ENCODE measurements around the gene DCAF17.
"Not testable (repeated sequence)": the region's sequence is repeated elsewhere in the genome, so short reads cannot be mapped to it uniquely, and the experiment has no call there.

The DCAF17 gene

GRCh38 chr2:171451074-171451473, 17.0 kb downstream of the DCAF17 start:
- no peak for DNase-seq (ENCODE audit: low read depth, low spot score)

DNA sequence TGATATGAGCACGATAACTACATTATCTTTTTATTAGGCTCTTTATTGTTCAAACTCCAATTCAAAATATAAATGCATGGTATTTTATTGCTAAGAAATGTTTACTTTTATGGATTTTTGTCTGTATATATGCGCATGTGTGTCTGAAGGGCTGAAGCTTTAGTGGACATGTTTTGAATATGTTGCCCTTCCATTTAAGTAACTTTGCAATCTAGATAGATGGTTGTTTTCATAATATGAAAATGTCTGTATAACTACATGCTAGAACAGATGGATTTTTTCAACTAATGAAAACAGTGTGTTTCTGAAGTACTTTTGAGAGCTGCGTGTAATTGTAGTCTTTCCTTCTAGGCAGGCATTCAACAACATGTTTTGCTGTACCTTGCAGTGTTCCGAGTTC, 18.7 kb downstream of the DCAF17 start:
- no peak for DNase-seq (ENCODE audit: low read depth, low spot score)

DNA sequence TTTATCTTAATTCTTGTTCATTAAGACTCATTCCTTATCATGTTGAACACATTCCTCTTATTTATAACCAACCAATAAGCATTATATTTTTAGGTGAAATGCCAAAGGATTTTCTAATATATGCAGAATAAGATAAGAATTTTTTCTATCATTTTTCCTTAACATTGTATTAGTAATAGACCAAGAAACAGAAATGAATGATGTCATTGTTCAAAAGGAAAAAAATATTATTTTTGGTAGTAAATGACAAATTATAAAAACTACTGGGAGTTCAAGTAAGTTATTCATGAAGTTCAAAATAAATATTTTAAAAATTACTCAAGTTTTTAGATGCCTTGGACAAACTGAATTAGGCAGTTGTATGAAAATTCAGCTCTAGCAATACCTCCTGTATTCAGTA, 25.5 kb downstream of the DCAF17 start:
- DNase-seq (ENCODE audit: low read depth, low spot score) = no peak

GRCh38 chr2:171460537-171460936, 26.5 kb downstream of the DCAF17 start:
- DNase-seq (ENCODE audit: low read depth, low spot score) = no peak

DNA sequence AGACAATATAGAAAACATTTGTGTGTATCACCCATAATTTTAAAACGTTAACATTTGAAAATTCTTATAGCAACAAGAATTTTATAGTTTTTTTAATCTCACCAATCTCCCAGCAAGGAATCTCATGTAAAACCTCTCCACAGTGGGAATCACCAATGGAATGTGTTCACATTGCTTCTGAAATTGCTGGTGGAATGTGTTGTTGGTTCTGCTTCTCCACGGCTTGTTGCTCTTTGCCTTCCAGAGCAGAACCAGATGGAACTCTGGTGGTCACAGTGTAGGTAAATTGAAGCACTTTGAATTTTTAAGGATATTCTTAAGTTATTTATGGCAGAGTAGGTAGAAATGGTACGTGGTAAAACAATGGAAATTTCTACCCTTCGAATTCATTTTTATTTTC, 35.1 kb downstream of the DCAF17 start:
- peak; percentile 17 for DNase-seq (ENCODE audit: low read depth, low spot score)

- DNase-seq (ENCODE audit: low read depth, low spot score) = no peak
Measured at GRCh38 chr2:171470129-171470528, 36.1 kb downstream of the DCAF17 start.

DNA sequence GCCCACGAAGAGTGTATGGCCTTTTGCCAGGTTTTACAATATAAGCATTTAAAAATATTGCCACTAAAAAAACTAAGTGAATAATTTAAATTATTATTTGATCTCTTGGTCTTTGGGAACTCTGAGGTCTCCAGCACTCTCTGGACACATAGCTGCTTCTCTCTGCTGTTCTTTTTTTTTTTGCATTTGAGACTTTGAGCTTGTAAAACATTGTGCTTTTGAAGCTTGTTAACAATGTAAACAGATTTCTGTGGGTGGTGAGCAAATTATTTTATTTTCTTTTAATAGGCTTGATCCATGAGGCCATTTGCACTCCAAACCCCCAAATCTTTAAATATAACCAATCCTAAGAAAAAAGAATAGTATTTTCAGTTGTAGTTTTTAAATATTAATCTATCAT, 42.0 kb downstream of the DCAF17 start:
- DNase-seq (ENCODE audit: low read depth, low spot score) = no peak

GRCh38 chr2:171478345-171478744, 44.3 kb downstream of the DCAF17 start:
- DNase-seq (ENCODE audit: low read depth, low spot score) = no peak

GRCh38 chr2:171479154-171479814, 45.3 kb downstream of the DCAF17 start:
- DNase-seq (ENCODE audit: low read depth, low spot score) = no peak

DNA sequence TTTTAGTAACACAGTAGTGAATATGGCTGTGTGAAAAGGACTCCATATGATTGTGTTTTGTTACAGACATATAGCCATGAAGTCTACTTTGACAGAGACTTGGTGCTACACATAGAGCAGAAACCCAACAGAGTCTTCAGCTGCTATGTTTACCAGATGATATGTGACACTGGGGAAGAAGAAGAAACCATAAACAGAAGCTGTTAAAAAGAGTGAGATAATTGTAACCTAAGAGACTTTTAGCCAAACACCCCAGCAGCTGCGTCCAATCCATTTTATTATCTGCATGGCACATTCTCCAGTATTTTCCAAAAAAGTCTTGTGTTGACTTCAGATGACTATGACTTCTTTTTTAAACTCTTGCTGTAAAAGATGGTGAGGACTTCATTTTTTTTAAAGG, 46.9 kb downstream of the DCAF17 start:
- DNase-seq (ENCODE audit: low read depth, low spot score) = no peak

GRCh38 chr2:171482308-171482707, 48.3 kb downstream of the DCAF17 start:
- no peak for DNase-seq (ENCODE audit: low read depth, low spot score)

DNA sequence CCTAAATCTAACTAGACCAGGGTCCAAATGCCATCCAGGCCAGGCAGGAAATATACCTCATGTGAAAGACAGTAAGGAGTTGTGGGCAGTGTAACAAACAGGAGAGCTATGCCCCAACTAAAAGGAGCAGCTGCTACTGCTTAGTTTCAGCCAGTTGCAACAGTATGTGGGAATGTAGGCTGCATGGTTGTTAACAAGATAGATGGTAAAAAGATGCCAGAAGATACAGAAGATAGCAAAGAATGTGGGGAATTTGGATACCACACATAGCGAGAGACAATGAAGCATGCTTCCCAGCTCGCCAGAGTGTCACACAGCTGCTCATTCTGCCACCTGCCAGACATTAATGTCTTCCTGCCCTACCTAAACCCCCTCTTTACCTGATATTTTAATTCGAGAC, 48.9 kb downstream of the DCAF17 start:
- DNase-seq (ENCODE audit: low read depth, low spot score) = no peak

DNA sequence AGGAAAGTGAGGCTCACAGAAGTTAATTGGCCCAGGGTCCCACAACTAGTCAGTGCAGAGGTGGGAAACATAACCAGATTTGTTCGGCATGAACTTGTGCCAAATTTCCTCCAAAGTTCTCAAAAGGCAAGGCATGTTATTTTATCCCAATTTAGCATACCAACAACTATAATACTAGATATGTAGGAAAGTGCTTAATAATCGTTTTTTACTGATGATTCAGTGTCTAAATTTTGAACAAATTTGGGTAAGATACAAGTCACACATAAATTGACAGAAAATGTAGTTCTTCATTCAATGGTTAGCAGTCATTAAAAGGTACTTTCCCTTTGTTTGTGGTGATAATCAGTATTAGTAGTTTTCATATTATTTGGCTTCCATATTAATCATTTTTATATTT, 49.8 kb downstream of the DCAF17 start:
- DNase-seq (ENCODE audit: low read depth, low spot score) = no peak

DNA sequence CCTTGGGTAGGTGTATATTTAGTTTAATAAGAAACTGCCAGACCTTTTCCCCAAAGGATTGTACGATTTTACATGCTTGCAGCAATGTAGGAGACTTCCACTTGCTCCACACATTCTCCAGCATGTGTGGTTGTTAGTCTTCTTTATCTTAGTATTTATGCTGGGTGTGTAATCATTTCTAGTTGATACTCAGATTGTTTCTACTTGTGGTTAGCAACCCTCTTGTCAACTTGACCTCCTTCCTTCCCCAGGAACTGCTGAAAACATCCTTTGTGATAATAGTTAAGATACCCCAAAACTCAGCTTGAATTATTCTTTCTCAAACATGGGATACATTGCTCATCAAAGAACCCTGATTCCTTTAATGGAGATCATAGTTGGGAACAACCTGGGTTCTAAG, 51.1 kb downstream of the DCAF17 start:
- no peak for DNase-seq (ENCODE audit: low read depth, low spot score)

GRCh38 chr2:171487201-171487600, 53.2 kb downstream of the DCAF17 start:
- DNase-seq (ENCODE audit: low read depth, low spot score) = no peak

DNA sequence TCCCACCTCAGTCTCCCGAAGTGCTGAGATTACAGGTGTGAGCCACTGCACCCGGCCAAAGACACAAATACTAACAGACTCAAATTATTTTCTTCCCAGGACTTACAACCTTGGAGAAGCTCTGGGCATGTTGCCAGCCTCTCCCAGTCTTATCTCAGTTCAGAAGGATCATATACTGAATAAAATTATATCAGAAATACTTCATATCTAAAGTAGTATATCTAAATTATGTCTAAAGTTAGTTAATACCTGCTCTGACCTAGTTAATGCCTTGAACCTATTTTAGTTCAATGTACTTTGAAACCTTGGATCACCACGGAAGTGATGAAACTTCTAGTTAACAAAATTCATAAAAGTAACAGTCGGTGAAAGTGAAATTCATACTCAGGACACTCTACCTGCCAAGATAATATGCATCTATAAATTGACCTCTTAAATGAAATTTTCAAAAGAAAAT, 53.8 kb downstream of the DCAF17 start:
- DNase-seq (ENCODE audit: low read depth, low spot score) = no peak

DNA sequence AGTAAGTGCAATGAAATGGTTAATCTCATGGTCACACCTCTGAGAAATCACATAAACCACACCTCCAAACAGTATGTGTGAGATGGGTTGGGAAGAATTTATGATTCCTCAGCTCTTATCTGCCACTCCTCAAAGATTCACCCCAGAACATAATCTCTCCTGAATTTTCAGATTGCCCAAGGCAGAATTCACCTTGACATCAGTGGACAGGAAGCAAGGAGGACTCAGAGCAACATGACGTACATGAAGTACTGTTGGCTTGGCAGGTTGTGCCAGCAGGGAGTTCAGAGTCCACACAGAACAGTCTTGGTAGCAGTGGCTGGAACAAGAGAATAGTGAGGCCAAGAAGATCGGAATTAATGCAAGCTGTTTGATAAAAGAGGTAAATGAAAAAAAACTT, 56.6 kb downstream of the DCAF17 start:
- DNase-seq (ENCODE audit: low read depth, low spot score) = no peak

DNA sequence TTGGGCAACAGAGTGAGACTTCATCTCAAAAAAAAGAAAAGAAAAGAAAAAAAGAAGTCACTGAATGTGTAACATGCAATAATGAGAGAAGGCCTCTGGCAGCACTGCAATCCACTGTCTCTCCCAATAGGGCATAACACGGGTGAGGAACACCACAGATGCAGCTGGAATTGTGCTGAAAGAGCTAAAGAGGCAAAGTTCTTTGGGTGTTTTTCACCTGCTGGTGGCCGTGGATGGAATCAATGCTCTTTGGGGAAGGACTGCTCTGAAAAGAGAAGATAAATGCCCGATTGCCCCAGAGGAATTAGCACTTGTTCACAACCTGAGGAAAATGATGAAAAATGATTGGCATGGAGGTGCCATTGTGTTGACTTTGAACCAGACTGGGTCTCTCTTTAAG, 57.3 kb downstream of the DCAF17 start:
- DNase-seq (ENCODE audit: low read depth, low spot score) = no peak

DNA sequence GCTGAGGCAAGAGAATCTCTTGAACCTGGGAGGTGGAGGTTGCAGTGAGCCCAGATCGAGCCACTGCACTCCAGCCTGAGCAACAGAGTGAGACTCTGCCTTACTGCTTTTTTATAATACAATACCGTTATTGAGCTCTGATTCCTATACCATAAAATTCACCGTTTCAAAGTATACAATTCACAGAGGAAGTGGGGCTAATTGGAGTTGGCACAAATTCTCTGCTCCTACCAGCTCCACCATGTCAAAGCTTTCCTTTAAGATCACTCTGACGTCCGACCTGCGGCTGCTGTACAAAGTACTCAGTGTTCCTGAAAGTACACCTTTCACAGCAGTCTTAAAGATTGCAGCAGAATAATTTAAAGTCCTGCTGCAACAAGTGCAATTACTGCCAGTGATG, 58.6 kb downstream of the DCAF17 start:
- DNase-seq (ENCODE audit: low read depth, low spot score) = no peak

GRCh38 chr2:171497664-171498063, 63.6 kb downstream of the DCAF17 start:
- not testable (repeated sequence) for DNase-seq (ENCODE audit: low read depth, low spot score)

- no peak for DNase-seq (ENCODE audit: low read depth, low spot score)
Measured at GRCh38 chr2:171505374-171505773, 71.3 kb downstream of the DCAF17 start.

GRCh38 chr2:171509945-171510731, 76.1 kb downstream of the DCAF17 start:
- no peak for DNase-seq (ENCODE audit: low read depth, low spot score)

GRCh38 chr2:171512014-171512413, 78.0 kb downstream of the DCAF17 start:
- DNase-seq (ENCODE audit: low read depth, low spot score) = no peak

Measured in smooth muscle cell of the brain vasculature (primary cell).